GM18907 (cell line): ENCODE measurements around the gene SLC22A17.

Experiments used
- ATAC-seq: cut with Tn5 transposase; IDR thresholded peaks from one replicate; pipeline ENCODE4 v1.9.1; 2021; ENCODE audit warnings: mild to moderate bottlenecking, moderate library complexity; ENCODE audit not compliant: unreplicated experiment

SLC22A17 gene

DNA sequence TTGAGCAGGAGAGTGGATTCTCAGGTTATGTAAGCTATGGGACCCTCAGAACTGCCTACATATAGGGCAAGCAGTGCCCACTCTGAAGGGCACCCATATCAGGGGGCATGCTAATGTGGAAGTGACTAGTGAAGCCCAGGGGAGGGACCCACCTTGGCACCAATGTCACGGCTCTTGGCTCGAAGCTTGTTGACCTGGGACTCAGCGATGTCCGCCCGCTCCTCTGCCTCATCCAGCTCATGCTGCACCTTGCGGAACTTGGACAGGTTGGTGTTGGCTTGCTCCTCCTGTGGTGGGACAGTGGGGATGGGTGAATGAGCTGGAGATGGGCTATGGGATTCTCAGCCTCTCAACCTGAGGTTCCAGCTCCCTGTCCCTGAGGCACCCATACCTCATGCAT is 29.6 kb upstream of the SLC22A17 start:
- ATAC-seq, result no peak

DNA sequence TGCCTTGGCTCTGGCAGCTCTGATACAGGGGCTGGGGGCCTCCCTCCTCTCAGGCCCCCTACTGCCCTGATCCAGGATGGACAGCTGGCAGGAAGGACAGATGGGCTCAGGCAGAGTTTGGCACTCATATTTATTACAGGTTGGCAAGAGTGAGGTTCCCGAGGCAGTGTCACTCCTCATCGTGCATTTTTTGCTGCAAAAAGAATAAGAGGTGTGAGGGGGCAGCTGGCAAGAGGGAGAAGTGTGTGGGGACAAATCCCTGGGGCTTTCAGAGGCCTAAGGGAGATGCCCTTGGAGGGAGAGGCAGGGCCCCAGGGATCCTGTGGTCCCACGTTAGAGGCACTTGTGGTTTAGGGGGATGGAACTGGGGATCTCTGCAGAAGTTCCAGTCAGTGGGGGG is 29.2 kb upstream of the SLC22A17 start:
- no peak for ATAC-seq

DNA sequence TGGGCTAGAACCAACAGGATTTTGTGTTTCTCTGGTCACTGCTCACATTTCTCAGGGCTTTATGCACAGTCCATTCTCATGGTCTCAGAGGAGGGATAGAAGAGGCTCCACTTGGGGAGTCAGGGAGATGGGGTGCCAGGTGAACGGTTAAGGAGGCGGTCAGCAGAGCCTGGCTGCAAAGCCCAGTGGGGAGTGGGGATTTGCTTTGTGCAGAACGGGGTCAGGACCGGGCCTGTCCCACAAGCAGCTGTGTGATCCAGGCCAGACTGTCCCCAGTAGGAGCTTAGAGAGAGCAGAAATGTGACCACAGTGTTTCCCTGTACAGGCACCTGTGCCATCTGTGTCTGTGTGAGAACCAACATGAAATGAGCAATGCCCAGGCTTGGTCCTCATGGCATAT is 28.3 kb upstream of the SLC22A17 start:
- no peak for ATAC-seq

DNA sequence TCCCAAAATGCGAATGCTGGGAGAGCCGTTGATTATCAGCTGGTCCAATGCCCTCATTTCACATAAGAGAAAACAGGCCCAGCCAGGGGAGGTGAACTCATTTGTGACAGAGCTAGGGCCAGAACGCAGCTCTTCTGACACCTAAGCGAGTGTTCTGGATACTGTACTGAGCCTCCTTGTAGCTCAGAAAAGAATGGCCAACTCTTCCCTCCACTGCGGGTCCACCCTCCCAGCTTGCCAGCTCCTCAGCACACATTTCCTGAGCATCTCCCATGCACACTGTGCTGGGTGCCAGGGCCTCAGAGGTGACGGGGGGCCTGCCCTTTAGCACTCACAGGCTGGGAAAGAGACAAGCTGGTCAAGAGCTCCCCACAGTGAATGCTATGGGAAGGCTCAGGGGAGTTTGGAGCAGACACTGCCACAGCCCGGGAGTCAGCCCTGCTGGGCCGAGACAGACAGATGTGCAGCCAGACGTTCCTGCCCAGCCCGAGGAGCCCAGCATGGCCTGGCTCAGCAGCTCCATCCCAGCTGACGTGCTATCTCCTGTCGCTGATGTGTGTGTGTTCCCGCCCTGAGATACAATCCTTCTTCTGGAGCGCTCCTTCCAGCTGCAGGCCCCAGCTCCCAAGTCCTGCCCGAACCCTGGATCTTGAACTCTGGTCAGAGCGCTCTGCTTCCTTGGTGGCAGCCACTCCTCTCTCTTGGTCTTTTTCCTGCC is 27.7 kb upstream of the SLC22A17 start:
- ATAC-seq, result no peak

DNA sequence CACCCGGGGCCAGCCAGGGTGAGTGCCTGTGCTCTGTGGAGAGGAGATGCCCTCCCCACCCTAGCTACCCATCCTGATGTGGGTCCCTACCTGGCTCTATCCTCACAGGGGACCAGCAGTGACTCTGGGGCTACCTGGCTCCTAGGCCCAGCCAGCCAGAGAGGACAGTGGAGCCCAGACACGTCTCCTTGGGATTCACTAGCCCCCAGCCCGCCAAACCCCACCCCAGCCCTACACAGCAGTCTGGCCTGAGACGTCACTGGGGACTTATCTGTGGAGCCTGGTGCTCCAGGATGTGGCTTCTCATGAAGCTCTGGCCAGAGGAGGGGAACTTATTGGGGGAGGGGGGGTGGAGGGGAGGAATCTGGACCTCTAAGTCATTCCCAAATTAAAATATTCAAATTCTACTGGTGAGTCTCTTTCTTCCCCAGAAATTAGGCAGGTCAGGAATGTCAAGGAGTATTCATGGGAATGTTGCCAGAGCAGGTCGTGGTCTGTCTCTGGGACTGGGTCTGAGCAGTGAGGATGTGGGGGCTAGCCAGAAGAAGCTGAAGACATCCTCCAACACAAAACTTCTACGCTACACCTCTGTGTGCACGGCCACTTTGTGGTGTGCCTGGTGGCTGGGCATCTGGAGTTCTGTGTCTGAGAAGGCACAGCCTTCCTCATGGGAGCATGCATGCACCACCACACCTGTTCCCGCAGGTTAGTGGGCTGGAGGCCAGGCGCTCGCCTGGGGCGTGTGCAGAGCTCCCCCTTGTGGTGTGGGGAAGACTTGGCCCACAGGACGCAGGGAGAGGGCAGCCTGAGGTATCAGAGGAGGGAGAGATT is 26.9 kb upstream of the SLC22A17 start:
- ATAC-seq, result no peak

DNA sequence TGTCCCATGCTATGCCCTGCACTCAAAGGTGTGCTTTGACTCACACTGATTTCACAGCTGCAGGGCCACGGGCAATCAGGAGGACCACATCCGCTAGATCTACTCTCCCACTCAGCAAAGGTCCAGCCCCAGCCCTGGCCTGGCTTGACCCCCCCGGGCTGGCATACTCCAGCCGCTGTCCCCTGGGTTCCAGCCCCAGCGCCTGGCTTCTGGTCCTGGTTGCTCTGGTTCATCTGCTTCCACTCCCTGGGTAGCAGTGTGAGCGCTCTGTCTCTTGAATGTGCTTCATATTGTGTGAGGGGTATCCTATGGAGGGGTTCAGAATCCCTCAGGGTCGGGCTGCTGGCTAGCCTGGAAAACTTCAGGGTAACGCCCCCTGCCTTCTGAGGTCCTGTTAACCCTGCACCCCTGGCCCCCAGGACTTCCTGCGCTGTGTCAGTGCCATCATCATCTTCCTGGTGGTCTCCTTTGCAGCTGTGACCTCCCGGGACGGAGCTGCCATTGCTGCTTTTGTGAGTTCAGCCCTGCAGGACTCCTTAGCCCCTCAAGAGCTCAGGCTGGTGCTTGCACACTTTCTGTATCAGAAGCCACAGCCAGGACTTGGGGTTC is 26.0 kb upstream of the SLC22A17 start:
- no peak for ATAC-seq

DNA sequence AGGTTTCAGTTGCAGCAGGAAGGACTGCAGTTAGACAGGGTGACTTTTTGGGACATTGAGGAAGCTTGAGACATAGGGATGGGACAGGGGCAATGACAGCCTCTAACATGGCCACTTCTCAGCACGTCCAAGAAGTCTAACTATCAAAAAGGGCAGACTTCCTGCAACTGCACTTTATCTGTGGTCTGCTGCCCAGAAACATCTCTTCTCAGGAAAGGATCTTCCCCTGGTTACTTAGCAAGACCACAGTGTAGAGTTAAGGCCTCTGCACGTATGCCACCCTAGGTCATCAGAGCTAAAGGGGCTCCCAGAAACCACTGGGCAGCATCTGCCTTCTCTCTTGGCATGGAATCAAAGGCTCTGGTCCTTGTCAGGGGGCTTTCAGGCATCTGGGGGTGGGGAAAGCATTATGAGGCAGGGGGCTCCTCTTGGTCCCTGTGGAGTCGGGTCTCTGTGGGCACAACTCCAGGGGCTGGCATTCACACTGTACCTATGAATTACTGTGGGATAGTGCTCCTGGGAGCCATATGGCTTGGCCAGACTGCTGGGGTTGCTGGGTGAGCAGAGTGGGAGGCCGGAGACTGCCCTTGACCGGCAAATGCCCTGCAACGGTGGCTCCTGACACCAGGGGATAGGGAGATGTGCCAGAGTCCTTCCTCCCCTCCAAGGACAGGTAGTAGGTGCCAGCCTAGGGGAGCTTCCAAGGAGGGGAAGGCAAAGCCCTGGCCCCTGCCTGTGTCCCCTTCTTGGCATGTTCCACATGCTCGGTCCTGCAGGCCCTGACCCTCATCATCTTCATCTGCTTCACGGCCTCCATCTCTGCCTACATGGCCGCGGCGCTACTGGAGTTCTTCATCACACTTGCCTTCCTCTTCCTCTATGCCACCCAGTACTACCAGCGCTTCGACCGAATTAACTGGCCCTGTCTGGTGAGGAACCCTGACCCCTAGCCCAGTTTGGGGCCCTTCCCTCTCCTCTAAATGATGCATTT is 25.2 kb upstream of the SLC22A17 start:
- ATAC-seq, result no peak

DNA sequence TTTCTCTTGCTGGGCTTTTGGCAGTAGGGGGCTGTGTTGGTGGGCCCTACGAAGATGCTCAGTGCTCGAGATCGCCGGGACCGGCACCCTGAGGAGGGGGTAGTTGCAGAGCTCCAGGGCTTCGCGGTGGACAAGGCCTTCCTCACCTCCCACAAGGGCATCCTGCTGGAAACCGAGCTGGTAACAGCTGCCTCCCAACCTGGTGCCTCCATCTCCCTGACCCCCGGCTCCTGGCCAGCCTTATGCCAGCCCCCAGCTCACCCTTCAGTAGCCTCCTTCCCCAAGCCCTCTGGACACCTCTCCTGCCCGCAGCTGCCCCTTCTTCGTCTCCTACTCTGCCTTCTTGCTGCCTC is 24.5 kb upstream of the SLC22A17 start:
- ATAC-seq, result no peak

DNA sequence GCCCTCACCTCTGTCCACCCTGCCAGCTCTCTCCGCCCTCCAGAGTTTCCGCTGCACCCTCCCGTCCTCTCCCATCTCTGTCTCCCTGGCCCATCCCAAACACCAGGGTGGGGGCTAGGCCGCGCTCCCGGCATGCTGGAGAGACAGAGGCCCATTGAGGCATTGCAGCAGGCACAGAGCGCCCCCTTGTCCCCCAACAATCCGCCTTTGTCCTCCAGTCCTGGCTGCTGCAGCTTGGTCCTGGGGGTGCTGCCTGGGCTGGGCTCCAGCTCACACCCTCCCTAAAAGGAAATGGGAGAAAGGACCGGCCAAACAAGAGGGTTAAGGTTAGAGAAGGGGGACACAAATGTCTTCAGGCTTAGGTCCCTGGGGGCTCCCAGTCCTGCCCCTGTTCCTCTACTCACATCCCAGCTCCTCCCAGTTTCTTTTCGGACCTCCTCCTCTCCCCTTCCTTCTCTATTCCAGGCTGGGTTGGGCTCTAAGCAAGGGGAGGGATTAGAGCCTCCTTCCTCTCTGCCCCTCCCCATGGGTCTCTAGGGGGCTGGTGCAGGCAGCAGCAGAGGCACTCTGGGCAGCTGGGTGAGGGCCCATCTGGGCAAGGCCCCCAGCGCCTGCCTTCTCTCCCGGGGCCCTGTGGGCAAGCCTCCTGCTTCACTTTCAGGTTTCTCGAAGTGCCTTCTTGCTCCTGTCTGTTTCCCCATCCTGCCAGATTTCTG is 24.0 kb upstream of the SLC22A17 start, which contains the start of gene CMTM5:
Gene CMTM5 (plus strand): TSS at position 565 of the 716 bp plus-strand sequence. CDS start 206 bp downstream, outside the sequence.
- no peak for ATAC-seq

DNA sequence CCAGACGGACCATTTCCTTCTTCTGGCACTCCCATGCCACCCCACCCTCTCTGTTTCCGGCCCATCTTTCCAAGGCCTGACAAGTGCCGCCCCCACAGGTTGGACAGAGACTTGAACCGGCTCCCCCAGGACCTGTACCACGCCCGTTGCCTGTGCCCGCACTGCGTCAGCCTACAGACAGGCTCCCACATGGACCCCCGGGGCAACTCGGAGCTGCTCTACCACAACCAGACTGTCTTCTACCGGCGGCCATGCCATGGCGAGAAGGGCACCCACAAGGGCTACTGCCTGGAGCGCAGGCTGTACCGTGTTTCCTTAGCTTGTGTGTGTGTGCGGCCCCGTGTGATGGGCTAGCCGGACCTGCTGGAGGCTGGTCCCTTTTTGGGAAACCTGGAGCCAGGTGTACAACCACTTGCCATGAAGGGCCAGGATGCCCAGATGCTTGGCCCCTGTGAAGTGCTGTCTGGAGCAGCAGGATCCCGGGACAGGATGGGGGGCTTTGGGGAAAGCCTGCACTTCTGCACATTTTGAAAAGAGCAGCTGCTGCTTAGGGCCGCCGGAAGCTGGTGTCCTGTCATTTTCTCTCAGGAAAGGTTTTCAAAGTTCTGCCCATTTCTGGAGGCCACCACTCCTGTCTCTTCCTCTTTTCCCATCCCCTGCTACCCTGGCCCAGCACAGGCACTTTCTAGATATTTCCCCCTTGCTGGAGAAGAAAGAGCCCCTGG is 23.0 kb upstream of the SLC22A17 start:
- ATAC-seq, result no peak

DNA sequence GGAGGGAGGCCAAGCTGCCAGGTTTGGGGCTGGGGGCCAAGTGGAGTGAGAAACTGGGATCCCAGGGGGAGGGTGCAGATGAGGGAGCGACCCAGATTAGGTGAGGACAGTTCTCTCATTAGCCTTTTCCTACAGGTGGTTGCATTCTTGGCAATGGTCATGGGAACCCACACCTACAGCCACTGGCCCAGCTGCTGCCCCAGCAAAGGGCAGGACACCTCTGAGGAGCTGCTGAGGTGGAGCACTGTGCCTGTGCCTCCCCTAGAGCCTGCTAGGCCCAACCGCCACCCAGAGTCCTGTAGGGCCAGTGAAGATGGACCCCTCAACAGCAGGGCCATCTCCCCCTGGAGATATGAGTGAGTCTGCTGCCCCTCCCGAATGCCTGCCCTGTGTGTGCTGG is 20.4 kb upstream of the SLC22A17 start:
- ATAC-seq, result no peak

DNA sequence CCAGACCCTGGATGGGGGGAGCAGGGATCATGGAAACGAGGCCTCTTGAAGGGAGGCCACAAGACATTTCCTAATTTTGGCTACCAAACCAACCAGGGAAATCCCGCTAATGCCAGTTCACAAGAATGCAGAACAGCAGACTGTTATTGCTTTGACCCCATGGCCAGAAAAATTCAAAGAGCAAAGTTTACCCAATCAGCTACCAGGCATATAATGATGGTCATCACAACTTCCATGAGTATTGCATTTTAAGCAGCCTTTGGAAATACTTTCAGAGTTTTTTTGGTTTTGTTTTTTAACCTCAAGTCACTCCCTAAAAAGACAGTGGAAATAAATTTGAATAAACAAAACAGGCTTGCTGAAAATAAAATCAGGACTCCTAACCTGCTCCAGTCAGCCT is 19.8 kb upstream of the SLC22A17 start, which contains the start of gene IL25:
Gene IL25 (plus strand): TSS at position 301 of the 400 bp plus-strand sequence.
- no peak for ATAC-seq

DNA sequence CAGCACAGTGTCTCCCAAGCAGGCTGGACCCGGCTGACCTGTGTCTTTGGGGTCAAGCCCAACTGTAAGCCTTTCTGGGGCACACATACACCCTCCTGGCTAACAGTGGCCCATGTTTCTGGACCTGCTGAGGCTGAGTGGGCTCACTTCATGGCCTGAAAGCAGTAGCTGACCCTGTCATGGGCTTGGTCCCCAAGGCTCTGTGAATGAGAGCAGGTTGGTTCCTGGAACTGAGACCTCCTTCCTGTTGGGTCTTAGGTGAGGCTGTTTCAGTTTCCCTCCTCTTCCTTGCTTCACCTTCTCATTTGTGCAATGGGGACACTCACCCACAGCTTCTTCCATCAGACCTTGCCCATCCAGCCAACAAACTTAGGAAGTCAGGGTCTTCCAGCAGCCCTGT is 19.2 kb upstream of the SLC22A17 start:
- ATAC-seq, result no peak

DNA sequence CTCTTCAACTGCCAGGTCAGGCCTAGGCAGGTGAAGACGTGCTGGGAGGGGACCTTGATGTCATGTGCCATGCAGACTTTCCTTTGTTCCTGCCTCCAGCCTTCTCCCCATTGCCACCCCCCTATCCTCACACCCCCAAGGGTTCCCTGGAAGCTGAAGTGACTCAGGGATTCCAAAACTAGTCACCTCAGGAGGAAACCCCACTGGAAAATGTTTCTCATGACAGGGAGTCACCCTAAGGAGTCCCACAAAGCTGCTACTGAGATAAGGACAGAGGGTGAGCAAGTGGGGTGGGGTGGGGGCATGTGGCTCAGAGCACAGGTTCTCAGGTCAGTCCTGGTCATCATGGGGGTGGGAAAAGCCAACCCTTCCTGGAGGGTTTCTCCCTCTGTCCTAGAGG is 17.5 kb upstream of the SLC22A17 start:
- ATAC-seq, result no peak

DNA sequence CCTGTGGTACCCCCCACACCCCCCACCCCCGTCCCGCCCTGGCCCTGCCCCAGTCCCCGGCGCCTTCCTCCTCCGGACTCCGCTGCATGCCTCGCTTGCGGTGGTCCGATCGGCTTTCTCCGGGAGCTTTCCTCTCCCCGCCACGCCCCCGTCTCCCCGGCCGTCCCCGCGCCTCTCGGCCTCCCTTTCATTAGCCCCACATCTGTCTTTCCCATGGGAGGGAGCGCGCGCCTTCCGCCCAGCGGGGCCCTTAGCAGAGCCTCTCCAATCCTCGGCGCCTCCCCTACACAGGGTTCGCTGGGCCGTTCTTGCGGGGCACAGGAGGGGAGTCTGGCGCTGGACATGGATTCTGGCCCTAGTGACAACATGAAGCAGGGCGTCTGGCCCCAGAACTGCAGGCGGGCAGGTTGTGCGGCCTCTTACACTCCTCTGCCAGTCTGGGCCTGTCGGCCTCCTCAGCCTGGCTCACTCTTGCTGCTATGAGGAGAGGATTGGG is 13.8 kb upstream of the SLC22A17 start:
- no peak for ATAC-seq

DNA sequence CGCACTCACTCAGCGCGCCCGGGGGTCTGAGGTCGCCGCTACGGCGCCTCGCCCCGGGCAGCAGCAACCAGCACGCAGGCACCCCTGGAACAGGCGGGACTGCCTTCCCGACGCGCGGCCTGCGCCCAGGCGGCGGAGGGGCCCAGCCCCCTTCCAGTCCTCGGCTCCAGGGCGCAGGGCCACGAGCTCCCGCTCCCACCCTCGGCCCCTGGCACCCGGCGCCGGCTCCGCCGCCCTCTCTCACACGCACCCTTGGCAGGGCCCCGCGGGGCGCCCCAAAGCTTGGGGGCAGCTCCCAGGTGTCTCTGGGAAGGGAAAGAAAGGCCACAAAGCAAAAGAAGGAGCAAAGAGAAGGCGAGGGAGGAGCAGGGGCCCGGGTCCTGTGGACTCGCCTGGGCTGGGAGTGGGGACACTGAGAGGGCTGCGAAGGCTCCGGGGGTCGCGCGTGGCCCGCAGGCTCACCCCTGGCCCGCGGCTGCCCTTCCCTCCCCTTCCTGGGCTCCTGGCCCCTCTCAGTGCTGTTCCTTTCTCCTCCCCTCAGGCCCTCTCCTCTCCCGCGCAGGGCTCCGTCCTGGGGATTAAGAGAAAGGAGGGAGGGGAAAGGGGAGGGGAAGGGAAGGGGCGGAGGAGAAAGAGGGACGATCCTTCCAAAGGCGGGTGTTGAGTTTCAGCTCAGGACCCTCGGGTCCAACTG is 13.2 kb upstream of the SLC22A17 start:
- no peak for ATAC-seq

DNA sequence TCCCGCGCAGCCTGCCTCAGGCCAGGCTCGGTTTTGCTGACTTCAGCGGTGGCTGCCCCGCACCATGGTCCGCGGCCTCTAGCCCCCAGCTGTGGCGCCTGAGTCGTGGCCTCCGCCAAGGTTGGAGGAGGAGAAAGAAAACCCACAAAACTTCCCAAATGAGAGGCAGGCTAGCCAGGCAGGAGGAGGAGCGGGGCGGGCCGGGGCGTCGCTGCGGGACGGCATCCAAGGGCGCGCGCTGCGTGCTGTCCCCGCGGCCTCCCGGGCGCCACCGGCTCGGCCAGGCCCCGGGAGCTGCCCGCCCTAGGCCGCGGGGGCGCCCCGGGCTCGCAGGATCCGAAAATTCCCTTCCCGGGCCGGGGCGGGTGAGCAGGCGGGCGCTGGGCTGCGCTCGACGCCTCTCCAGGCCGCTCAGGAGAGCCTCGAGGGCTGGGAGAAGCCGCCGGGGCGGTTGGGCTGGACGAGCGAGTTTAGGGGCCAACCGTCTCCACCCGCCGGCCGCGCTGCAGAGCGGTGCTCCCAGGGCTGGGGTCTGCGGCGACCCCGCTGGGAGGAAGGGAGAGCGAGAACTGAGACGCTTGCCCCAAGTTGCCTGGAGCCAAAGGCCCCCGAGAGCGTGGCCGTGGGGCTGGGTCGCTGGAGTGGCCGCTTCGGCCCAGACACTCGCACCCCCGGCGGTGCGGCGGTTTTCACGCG is 12.5 kb upstream of the SLC22A17 start, which contains the start of gene EFS:
Gene EFS (minus strand): TSS at position 137 of the 696 bp plus-strand sequence. CDS start 147 bp downstream, outside the sequence.
- ATAC-seq, result no peak
